ENCODE measurements around the gene ATG5.
A peak's percentile ranks its signal among the peaks of the same experiment; 100 is the strongest.

Gene ATG5

DNA sequence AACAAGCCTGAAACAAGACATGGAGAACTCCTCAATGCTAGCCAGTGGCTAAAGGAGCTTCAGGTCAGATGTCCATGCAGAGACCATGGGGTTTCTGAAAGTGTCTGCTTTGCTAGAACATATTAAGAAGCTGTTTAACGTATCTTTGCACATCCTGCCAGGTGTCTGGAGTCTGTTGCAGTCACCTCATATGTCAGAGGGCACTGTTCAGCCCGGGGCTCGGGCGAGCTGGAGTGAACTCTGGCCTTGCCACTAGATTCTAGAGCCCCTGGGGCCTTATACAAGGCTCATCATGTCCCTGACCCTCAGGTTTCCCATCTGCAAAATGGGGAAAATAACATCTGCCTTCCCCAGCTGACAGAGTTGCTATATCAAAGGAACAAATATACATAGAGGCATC is 180.4 kb downstream of the ATG5 start:
- H2AFZ ChIP-seq (ENCODE audit: low read length) = no peak overlapping the region
- peaks cover 32% of the 10 kb centered on the region for H3K4me1 ChIP-seq (ENCODE audit: insufficient read depth, low read length, poor library complexity, severe bottlenecking)
- H4K20me1 ChIP-seq (ENCODE audit: insufficient read depth, low read length, poor library complexity, severe bottlenecking) = no peaks in the 10 kb centered on the region
- H3K27me3 ChIP-seq (ENCODE audit: insufficient read depth, low read length, poor library complexity, severe bottlenecking) = no peaks in the 10 kb centered on the region
- H3K9me2 ChIP-seq (replicated peaks; ENCODE audit: low read depth, low read length) = no peaks in the 10 kb centered on the region
- H3K9ac ChIP-seq (ENCODE audit: low read depth, low read length, poor library complexity, severe bottlenecking) = no peak overlapping the region
- TF ChIP-seq, protein P1, sequence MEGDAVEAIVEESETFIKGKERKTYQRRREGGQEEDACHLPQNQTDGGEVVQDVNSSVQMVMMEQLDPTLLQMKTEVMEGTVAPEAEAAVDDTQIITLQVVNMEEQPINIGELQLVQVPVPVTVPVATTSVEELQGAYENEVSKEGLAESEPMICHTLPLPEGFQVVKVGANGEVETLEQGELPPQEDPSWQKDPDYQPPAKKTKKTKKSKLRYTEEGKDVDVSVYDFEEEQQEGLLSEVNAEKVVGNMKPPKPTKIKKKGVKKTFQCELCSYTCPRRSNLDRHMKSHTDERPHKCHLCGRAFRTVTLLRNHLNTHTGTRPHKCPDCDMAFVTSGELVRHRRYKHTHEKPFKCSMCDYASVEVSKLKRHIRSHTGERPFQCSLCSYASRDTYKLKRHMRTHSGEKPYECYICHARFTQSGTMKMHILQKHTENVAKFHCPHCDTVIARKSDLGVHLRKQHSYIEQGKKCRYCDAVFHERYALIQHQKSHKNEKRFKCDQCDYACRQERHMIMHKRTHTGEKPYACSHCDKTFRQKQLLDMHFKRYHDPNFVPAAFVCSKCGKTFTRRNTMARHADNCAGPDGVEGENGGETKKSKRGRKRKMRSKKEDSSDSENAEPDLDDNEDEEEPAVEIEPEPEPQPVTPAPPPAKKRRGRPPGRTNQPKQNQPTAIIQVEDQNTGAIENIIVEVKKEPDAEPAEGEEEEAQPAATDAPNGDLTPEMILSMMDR (conservative IDR thresholded peaks at IDR 0.05; ENCODE audit: low read length) = no peak
- TF ChIP-seq EZH2phosphoT487 (IDR thresholded peaks at IDR 0.05; ENCODE audit: borderline replicate concordance) = no peak
- no peak overlapping the region for H3K4me2 ChIP-seq (ENCODE audit: low read depth, low read length, poor library complexity, severe bottlenecking)
- H3K4me3 ChIP-seq (ENCODE audit: low read length, poor library complexity, severe bottlenecking) = no peak overlapping the region
- no peaks in the 10 kb centered on the region for H3K9me3 ChIP-seq (ENCODE audit: insufficient read depth, low read depth, low read length)
- H3K36me3 ChIP-seq (ENCODE audit: insufficient read depth, low read length) = no peaks in the 10 kb centered on the region
- peaks cover 3% of the 10 kb centered on the region; the same call in 1 of the 2 replicates for H3F3A ChIP-seq (ENCODE audit: low read depth)
- H3K79me2 ChIP-seq (ENCODE audit: insufficient read depth, low read length) = no peaks in the 10 kb centered on the region

DNA sequence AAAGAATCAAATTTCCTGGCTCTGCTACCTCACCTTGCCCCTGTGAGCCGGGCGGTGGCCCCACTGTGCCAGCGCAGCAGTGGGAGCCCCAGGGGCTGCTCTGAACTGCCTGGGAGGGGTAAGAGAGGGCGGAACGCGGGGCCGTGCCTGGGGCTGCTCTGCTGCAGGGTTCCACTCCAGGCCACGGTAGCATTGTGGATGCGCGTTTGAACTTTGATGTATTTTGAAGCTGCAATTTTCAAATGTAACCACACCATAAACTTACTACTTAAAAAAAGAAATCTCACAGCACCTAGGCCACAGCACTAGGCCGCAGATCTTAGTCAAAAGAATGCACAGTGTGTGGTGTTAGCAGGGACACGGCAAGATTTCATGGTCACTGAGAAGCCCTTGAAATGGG is 181.9 kb downstream of the ATG5 start:
- Histone ChIP-seq H4K20me1 (ENCODE audit: insufficient read depth, low read length, poor library complexity, severe bottlenecking) (no peaks in the 10 kb centered on the region), H3K27me3 (ENCODE audit: insufficient read depth, low read length, poor library complexity, severe bottlenecking) (no peaks in the 10 kb centered on the region), H3K9me2 (replicated peaks; ENCODE audit: low read depth, low read length) (no peaks in the 10 kb centered on the region), H3K4me2 (ENCODE audit: low read depth, low read length, poor library complexity, severe bottlenecking) (no peak overlapping the region), H3K9me3 (ENCODE audit: insufficient read depth, low read depth, low read length) (no peaks in the 10 kb centered on the region), H3K79me2 (ENCODE audit: insufficient read depth, low read length) (no peaks in the 10 kb centered on the region), H3K9ac (ENCODE audit: low read depth, low read length, poor library complexity, severe bottlenecking) (no peak overlapping the region), H3K4me3 (ENCODE audit: low read length, poor library complexity, severe bottlenecking) (no peak overlapping the region), H3F3A (ENCODE audit: low read depth) (peaks cover 3% of the 10 kb centered on the region; the same call in 1 of the 2 replicates), H2AFZ (ENCODE audit: low read length) (no peak overlapping the region), H3K36me3 (ENCODE audit: insufficient read depth, low read length) (no peaks in the 10 kb centered on the region), H3K4me1 (ENCODE audit: insufficient read depth, low read length, poor library complexity, severe bottlenecking) (peaks cover 32% of the 10 kb centered on the region)
- TF ChIP-seq, protein P1 (conservative IDR thresholded peaks at IDR 0.05; ENCODE audit: low read length) = no peak
- no peak for TF ChIP-seq EZH2phosphoT487 (IDR thresholded peaks at IDR 0.05; ENCODE audit: borderline replicate concordance)

DNA sequence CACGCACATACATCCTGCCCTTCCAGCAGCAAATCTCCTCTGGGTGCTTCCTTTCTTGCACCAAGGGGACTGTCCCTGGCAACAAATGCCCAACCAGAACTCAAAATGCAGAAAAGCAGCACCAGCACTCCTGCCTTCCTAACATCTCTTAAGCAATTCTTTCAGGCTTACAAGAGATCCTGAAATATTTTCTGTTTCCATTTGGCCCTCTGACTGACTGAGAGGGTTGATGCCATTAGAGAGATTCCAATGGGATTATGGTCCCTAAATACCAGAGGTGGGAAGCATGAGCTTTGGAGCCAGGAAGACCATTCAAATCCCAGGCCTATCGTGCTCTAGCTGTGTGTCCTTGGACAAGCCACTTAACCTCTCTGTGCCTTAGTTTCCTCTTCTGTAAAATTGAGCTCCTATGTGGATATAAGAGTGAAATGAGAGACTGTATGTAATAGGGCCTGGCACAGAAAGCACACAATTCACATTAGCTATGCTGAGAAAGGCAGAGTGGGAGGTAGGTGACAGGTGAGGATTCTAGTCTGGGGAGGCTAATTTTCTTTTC is 182.6 kb downstream of the ATG5 start:
- Histone ChIP-seq H3F3A (ENCODE audit: low read depth) (peaks cover 3% of the 10 kb centered on the region; the same call in 1 of the 2 replicates), H3K9me2 (replicated peaks; ENCODE audit: low read depth, low read length) (no peaks in the 10 kb centered on the region), H3K36me3 (ENCODE audit: insufficient read depth, low read length) (no peaks in the 10 kb centered on the region), H3K79me2 (ENCODE audit: insufficient read depth, low read length) (no peaks in the 10 kb centered on the region), H4K20me1 (ENCODE audit: insufficient read depth, low read length, poor library complexity, severe bottlenecking) (no peaks in the 10 kb centered on the region), H3K4me2 (ENCODE audit: low read depth, low read length, poor library complexity, severe bottlenecking) (peak overlapping the region; percentile 78), H3K9me3 (ENCODE audit: insufficient read depth, low read depth, low read length) (no peaks in the 10 kb centered on the region), H3K9ac (ENCODE audit: low read depth, low read length, poor library complexity, severe bottlenecking) (peak overlapping the region; percentile 48), H3K27me3 (ENCODE audit: insufficient read depth, low read length, poor library complexity, severe bottlenecking) (no peaks in the 10 kb centered on the region), H2AFZ (ENCODE audit: low read length) (0 out of 2 replicates have a peak overlapping the region, but pooled peaks have one; percentile 44), H3K4me1 (ENCODE audit: insufficient read depth, low read length, poor library complexity, severe bottlenecking) (peaks cover 32% of the 10 kb centered on the region), H3K4me3 (ENCODE audit: low read length, poor library complexity, severe bottlenecking) (no peak overlapping the region)
- no peak for TF ChIP-seq EZH2phosphoT487 (IDR thresholded peaks at IDR 0.05; ENCODE audit: borderline replicate concordance)
- TF ChIP-seq, protein P1 (conservative IDR thresholded peaks at IDR 0.05; ENCODE audit: low read length) = no peak

Measured in Loucy (cell line).